HEK293 (cell line): ENCODE measurements around the gene TOR1A.

Experiments used
- CTCF ChIP-seq: fragments of 450-650 bp; formaldehyde crosslinking; IDR thresholded peaks from 2 replicates; pipeline ENCODE4 v1.5.1; 2016; ENCODE audit warnings: missing biosample characterization, missing genetic modification characterization
- ELK4 ChIP-seq: IDR thresholded peaks from 2 replicates; pipeline ENCODE4 v1.6.1; 2011; ENCODE audit warnings: mild to moderate bottlenecking, low read depth, low read length, borderline replicate concordance
- MYNN ChIP-seq: fragments of 450-650 bp; formaldehyde crosslinking; IDR thresholded peaks from 2 replicates; pipeline ENCODE4 v1.5.1; 2016; ENCODE audit warnings: missing biosample characterization, missing genetic modification characterization, borderline replicate concordance
- PATZ1 ChIP-seq: fragments of 450-650 bp; formaldehyde crosslinking; IDR thresholded peaks from 2 replicates; pipeline ENCODE4 v1.5.1; 2016; ENCODE audit warnings: missing biosample characterization, missing genetic modification characterization
- REST ChIP-seq: fragments of 450-650 bp; formaldehyde crosslinking; IDR thresholded peaks from 2 replicates; pipeline ENCODE4 v1.5.1; 2016; ENCODE audit warnings: missing biosample characterization, missing genetic modification characterization
- SALL2 ChIP-seq: fragments of 450-650 bp; formaldehyde crosslinking; IDR thresholded peaks from 2 replicates; pipeline ENCODE4 v1.5.0; 2017; ENCODE audit warnings: missing biosample characterization, mild to moderate bottlenecking, missing genetic modification characterization, borderline replicate concordance
- YY1 ChIP-seq: fragments of 450-650 bp; formaldehyde crosslinking; IDR thresholded peaks from 2 replicates; pipeline ENCODE4 v1.5.1; 2018; ENCODE audit warnings: missing biosample characterization, missing genetic modification characterization
- ZNF121 ChIP-seq: fragments of 450-650 bp; formaldehyde crosslinking; IDR thresholded peaks from 2 replicates; pipeline ENCODE4 v1.5.1; 2016; ENCODE audit warnings: missing biosample characterization, missing genetic modification characterization
- ZNF133 ChIP-seq: fragments of 450-650 bp; formaldehyde crosslinking; IDR thresholded peaks from 2 replicates; pipeline ENCODE4 v1.5.1; 2016; ENCODE audit warnings: missing biosample characterization, missing genetic modification characterization
- ZNF311 ChIP-seq: fragments of 450-650 bp; formaldehyde crosslinking; IDR thresholded peaks from 2 replicates; pipeline ENCODE4 v1.5.1; 2017; ENCODE audit warnings: missing biosample characterization, missing genetic modification characterization, borderline replicate concordance
- ZNF449 ChIP-seq: fragments of 450-650 bp; formaldehyde crosslinking; IDR thresholded peaks from 2 replicates; pipeline ENCODE4 v1.5.1; 2017; ENCODE audit warnings: missing biosample characterization, mild to moderate bottlenecking, missing genetic modification characterization, moderate library complexity
- ZNF580 ChIP-seq: fragments of 450-650 bp; formaldehyde crosslinking; IDR thresholded peaks from 2 replicates; pipeline ENCODE4 v1.5.1; 2016; ENCODE audit warnings: missing biosample characterization, missing genetic modification characterization
- ZNF600 ChIP-seq: fragments of 450-650 bp; formaldehyde crosslinking; IDR thresholded peaks from 2 replicates; pipeline ENCODE4 v1.5.1; 2016; ENCODE audit warnings: missing biosample characterization, missing genetic modification characterization
- ZNF747 ChIP-seq: fragments of 450-650 bp; formaldehyde crosslinking; IDR thresholded peaks from 2 replicates; pipeline ENCODE4 v1.5.1; 2016; ENCODE audit warnings: missing biosample characterization, missing genetic modification characterization

- TF ChIP-seq REST (tag by site-specific recombination) (no peak), PATZ1 (no peak), ZNF580 (no peak), ZNF449 (tag by site-specific recombination) (no peak), MYNN (no peak), YY1 (tag by site-specific recombination) (no peak), ZNF311 (no peak), ZNF600 (tag by site-specific recombination) (no peak), CTCF (no peak), ZNF121 (no peak), ELK4 (no peak), ZNF133 (tag by site-specific recombination) (no peak), ZNF747 (no peak), SALL2 (no peak)
These were observed 25.0 kb downstream of the TOR1A start for GRCh38 chr9:129798973-129799372.
